Measurements from ENCODE around the gene EDRF1.

The EDRF1 gene

DNA sequence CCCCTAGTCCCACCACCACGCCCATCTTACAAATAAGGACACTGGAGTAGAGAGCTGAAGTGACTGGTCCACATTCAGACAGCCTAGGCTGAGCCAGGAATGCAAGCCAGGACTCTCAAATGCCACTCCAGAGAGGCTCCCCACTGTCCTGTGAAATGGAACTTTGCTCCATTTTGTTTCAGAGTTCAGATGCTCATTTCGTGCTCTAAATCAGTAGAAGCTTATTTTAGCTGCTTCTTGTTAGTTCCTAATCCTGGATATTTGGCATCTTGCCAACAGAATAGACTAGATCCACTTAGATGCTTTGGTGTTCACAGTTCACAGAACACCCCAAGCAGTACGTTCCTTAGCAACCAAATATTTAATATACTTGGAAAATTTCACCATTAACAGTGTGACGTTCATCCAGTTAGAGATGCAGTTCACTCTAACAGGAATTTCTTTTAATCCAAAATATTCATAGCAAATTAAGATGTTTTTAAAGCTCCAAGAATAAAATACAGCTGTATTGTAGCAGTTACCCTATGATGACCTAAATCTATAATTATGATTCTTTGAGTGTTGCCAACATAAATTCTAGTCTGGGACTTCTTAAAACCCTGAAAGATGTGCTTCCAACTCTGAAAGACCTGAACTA is 48.8 kb downstream of the EDRF1 start:
- DNase-seq = peak; percentile 12

DNA sequence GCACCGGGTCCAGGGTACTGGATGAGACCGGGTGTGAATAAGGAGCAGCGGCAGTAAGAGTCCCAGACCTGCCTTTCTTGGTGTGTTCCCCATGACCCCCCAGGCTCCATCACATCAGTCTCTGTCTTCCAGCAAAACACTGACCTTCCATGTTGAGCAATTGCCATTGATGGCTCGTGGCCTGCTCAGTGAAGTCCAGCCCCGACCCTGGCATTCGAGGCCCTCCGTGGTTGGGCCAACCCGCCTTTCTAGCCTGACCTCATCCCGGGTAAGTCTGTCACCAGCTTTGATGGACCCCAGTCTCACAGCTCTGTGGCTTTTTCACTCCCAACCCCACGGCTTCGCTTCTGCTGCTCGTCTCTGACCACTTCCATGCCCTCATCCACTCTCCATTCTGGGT is 49.7 kb downstream of the EDRF1 start:
- DNase-seq = no peak

DNA sequence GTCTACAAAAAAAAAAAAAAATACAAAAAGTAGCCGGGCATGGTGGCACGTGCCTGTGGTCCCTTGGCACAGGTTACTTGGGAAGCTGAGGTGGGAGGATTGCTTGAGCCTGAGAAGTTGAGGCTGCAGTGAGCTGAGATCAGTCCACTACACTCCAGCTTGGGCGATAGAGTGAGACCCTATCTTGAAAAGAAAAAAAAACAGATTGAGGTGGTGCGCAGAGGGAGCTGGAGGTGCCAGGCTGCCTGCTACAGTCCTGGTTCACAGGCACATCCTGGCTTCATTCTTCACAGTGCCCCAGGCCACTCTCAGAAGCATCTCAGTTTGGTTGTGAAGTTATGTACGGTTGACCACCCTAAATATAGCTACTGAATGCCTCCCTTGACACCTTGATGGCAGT is 51.3 kb downstream of the EDRF1 start:
- DNase-seq = no peak

GRCh38 chr10:125772112-125772863 is 52.8 kb downstream of the EDRF1 start:
- no peak for DNase-seq

- DNase-seq = no peak
Observed at GRCh38 chr10:125772864-125773180, 53.3 kb downstream of the EDRF1 start.

DNA sequence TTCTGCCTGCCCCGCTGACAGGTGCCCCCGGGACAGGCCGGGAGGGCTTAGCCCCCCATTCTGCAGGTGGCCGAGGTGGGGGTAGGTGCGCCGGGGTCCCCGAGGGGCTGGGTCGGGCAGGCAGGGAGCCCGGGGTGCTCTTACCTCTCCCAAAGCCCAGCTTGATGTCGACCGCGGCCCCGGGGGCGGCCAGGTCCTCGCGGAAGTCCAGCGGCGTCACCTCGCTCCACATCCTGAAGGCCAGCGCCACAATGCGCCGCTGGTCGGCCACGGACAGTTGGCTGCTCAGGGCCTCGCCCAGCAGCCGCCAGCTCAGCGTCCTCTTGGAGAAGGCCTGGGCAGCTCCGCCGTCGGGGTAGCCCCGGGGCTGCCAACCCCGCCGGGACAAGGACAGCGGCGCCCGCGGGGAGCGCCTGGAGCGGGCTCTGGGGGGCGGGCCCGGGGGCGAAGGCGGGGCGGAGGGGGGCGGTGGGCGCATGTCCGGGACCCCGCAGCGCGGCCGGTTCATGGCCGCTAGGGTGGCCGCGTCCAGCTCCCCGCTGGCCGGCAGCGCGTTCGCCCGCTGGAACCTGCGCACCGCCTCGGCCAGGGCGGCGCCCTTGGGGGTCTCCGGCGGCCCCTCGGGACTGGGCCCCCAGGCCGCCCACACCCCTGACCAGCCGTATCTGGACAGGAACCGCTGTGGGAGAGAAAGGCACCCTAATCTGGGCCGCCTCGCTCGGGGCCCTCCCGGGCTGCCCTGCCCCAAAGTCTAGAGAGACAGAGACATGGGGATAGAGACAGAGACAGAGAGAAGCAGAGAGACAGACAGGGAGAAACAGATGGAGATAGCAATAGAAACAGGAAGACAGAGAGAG is 54.4 kb downstream of the EDRF1 start:
- no peak for DNase-seq

DNA sequence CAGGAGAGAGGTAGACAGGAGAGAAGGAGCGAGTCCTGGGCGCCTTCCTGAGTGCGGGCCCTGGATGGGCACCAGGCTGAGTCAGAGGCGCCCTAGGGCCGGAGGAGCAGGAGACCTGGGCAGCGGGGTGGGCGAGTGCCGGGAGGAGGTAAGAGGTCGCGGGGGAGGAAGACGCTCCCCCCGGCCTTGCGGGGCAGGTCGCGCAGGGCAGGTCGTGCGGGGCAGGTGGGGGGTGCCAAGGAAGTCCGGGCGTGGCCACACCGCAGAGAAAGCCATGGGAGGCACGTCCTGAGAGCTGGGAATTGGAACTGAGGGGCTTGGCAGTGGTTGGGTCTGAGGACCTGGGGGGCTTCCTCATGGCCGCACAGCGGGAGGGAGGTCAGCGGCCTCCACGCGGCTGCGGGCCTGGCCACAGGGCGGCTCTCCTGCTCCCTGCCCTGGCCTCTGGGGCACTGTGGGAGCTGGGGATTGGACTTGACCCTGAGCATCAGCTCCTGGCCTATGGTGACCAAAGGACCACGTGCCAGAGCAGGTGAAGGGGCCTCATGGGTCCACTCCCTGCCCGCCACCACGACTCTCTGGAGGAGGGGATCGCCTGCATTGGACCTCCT is 55.2 kb downstream of the EDRF1 start:
- DNase-seq = no peak

DNA sequence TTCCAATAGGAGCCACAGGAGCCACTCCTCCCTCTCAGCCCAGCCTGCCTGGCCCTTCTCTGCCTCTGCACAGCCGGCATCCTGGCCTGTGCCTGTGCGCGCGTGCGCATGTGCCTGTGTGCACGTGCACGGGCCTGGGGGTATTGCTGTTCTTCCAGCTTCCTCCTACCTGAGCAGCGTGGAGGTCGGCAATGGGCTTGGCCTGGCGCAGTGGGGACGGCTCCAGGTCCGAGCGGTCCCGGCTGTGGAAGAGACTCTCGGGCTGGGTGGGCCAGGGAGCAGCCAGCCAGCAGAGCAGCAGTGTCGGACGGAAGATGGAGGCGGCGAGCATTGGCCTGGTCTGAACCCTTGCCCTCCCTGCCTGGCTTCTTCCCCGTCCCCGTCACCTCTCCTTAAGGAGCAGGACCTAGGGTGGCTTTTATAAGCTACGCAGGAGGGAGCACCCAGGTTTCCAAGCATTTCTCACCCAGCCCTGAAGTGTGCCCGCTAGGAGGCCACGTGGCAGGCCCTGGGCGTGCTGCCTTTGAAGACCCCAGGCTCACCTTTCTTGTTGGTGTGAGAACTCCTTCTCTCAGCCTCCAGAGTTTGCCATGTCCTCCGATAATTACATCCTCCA is 56.1 kb downstream of the EDRF1 start, which contains the start of gene MMP21:
Gene MMP21, minus strand, starts transcription at position 331 of the 616 bp plus-strand sequence. Its CDS starts 0 bp downstream, at position 331.
- no peak for DNase-seq

DNA sequence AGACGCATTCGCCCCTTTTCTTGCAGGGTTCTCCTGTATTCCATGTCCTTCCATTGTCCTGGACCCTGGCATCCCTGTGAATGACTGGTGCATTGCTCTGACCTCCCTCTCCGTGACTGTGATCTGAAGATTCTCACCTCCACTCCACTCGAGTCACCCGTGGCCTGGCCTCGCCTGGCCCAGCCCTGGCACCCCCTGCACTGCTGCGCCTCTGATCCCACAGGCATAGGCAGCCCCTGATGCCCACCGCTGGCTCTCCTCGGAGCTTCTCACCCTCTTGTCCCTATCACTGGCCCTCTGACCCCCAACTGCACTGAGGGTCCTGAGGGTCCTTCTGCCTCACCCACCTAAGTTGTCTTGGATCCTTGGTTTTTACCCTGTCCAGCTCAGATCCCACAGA is 58.3 kb downstream of the EDRF1 start:
- DNase-seq = no peak

DNA sequence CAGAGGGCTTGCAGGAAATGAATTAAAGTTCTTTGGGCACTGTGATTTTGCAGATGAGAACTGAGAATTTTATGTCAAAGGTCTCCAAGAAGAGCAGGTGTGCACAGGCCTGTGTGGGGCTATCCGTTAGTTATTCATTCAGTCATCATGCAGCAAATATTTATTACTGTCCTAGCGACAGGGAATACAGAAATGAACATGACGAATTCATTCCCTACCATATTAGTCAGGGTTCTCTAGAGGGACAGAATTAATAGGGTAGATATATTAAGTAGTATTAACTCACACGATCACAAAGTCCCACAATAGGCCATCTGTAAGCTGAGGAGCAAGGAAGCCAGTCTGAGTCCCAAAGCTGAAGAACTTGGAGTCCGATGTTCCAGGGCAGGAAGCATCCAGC is 59.0 kb downstream of the EDRF1 start:
- no peak for DNase-seq

DNA sequence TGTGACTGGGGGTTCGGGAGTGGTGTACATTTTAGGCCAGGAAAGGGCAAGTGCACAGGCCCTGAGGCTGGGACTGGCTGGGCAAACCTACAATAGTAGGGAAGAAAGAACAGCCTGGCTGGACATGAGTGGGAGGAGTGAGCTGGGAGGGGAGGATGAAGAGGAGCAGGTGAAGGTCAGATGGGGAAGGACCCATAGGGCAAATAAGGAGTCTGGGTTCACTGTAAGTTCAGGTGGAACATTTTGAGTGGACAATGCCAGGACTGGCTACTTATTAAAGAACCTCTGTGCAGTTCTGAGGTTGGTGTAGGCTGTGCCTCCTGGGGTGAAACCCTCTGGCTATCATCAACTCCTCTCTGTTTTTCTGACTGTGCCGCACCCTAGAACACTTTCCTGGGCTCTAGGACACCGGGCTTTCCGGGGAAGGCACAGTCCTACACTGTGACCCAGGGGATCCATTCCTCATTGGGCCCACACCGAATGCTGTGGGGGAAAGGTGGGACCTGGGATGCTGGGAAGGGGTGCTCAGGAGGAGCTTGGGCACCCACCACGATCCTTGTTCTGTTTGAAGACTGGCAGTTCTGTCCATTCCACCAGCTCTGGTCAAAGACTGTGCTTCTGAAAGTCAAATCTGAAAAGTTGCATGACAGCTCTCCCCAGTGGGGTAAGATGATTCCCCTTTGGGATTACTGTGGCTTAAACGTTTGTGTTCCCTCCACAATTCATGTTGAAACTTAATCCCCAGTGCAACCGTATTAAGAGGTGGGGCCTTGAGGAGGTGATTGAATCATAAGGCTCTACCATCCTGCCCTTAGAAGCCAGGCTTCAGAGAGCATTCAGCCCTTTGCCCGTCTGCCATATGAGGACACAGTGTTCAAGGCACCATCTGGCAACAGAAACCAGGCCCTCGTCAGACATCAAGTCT is 60.2 kb downstream of the EDRF1 start:
- no peak for DNase-seq

- DNase-seq = no peak
Observed at GRCh38 chr10:125781374-125781773, 61.9 kb downstream of the EDRF1 start.

GRCh38 chr10:125782054-125782453 is 62.5 kb downstream of the EDRF1 start:
- DNase-seq = no peak

GRCh38 chr10:125782616-125783015 is 63.1 kb downstream of the EDRF1 start:
- DNase-seq = no peak

DNA sequence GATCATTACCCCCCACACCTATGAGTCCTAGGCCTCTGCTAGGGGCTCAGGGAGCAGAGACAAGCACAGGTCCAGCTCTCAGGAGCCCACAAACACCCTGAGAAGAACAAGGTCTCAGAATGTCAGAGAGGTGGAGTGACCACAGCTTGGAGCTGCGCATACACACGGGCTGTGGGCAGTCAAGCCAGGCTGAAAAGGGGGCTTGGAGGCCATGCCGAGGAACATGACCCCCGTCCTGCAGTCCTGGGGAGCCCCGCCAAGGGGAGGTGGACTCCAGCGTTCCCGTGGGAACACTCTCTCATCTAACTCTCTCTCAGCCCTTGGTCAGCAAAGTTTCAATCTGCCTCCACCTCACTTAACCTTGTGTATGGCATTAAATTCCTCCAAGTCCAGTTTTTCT is 63.9 kb downstream of the EDRF1 start:
- DNase-seq = no peak

DNA sequence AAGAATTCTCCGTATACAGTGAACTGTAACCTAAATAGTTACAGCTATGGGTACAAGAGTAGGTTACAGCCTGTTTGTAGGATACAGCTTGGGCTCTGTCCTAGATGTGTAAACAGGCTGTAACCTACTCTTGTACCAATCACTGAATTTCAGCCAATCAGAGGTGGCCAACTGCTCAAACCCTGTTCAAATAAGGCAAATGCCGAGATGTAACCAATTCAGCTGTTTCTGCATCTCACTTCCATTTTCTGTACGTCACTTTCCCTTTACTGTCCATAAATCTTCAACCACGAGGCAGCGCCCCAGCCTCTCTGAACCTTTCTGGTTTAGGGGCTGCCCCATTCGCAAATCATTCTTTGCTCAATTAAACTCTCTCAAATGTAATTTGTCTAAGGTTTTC is 64.4 kb downstream of the EDRF1 start:
- DNase-seq = no peak

- DNase-seq = no peak
Observed at GRCh38 chr10:125785791-125786190, 66.3 kb downstream of the EDRF1 start.

DNA sequence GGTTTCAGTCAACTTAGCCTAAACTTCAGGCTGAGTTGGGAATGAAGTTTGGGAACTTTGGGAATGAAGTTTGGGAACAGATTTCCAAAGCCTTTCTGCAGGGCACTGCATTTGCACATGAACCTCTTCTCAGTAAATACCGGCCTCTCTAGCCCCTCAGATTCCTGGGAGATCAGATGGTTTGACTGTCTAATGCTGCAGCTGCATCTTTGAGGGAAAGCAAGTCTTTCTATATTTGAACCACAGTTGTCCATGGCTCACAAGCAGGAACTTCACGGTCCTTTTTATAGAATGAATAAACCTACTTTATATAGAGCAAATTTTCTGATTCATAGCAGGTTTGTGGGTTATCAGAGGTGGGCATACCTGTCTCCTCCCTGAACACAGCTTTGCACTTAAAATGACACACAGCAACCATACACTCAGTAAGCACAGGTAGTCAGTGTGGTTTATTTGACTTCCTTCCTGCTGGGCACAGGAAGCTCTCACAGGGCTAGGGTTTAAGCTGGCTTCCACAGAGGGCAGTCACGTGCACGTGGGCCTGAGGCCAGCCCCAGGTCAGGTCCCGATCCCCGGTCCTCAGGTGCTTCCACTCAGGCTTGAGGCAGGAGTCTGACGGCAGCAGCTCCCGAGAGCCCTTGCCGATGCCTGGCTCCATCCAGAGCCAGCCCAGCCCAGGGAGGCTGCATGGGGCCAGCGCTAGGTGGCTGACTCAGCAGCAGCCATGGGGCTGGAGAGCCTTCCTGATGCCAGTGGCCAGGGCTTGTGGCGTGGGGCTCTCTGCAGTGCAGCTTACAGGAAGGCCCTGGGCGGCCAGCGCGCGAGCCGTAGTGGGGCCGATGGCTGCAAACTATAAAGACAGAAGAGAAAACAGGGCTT is 68.9 kb downstream of the EDRF1 start:
- no peak for DNase-seq

DNA sequence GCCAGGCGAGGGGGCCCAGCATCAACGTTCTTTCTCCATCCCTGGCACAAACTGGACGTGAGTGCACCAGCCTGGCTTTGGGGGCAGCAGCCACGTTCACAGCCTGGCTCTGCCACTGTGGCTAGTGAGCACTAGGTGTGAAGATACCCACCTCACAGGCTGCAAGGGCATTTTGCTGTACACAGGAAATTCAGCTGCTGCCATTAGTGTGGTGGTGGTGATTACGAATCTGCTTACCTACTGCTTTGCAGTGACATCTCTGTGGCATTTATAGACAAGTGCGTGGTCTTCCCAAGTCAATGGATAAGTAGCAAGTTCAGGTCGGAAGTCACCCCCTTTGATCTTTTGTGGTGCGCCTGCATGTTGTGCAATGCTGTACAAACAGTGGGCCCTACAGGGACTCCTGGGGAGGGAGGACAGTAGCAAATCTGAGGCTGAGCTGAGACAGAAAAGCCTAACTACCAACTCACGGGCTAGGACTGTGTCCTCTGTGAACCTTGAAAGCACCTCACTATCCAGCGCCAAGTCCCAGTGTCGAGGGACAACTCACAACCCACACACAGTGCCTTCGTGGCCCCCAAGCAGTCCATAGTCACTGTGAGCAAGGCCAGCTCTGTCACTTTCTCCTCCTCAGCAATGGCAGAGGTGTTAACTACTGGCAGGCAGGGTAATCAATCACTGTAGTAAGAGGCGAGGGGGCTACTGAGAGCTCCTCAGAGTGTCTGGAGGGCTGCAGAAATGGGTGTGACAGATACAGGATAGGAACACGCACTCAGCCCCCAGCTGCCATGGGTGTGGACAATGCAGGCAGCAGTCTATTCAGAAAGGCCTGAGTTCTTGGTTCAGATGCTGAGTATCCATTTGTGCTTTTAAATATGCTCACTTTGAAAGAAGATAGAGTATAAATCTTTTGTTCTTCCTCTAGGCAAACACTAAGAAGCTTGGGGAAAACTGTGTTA is 73.1 kb downstream of the EDRF1 start:
- no peak for DNase-seq

DNA sequence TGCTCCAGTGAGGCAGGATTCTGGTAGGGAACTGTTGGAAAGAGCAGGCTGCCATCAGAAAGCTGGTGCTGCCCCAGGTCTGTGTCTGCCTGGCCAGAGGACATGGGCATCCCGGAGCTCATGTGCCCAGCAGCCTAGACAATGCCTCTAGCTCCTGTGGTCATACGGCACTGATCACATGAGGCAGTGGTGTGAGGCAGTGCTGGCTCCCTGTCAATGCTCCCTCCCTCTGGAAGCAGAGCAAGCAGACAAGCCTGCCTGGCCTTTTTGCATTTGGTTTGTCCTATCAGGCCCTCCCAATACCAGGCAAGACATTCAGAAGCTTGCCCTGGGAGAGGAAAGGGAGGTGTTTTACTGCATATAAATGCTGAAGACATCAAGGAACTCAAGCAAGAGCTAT is 75.6 kb downstream of the EDRF1 start:
- DNase-seq = no peak
